Measurements from ENCODE around the gene ARHGAP18. TPM values are rescaled to one million over a fixed set of nuclear protein-coding genes. Genes with fewer than 3 reads are reported as not detected.
A peak's percentile ranks its signal among the peaks of the same experiment; 100 is the strongest.

ARHGAP18 gene
- total and polyA plus RNA-seq, 2 of the 13 experiments (the other 11 are each of a cell fraction or from before 2014, with no cell fraction given) = 58.2 to 115 TPM

DNA sequence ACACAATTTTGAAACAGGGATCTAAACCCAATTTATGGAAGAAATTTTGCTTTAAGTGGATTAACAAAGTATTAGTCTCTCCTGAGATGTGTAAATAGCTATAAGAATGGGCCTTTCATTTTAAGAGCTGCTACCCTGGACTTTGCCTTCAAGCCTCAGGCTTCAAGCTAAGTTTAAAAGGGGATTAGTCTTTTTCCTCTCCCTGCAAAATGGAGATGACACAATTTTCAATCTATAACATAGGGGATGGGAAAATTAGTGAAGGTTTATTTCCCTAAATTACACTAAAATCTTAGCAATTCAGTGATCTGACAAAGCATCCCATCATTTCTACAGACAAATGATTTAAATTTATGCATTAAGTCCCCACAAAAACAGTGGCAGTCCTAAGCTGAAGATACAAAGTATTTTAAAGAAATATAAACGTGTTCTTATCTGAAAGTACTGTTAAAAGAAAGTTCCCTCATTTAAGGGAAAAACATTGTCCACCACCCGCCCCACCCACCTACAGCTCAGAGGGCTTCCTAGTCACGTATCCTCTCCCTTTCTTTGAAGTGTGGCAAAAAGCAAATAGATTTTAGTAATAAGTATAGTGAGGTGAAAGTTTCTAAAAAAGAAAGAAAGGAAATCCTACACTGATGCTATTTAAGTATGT is 14.5 kb downstream of the ARHGAP18 start (continued):
- TF ChIP-seq, protein P1, sequence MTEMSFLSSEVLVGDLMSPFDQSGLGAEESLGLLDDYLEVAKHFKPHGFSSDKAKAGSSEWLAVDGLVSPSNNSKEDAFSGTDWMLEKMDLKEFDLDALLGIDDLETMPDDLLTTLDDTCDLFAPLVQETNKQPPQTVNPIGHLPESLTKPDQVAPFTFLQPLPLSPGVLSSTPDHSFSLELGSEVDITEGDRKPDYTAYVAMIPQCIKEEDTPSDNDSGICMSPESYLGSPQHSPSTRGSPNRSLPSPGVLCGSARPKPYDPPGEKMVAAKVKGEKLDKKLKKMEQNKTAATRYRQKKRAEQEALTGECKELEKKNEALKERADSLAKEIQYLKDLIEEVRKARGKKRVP (CRISPR knock-in tag; IDR thresholded peaks at IDR 0.05) = peak in 1 of 2 experiments; percentile 18; a peak in 1 of 4 replicates
- TF ChIP-seq ZNF143 (CRISPR knock-in tag; IDR thresholded peaks at IDR 0.05) (no peak), GFI1 (CRISPR knock-in tag; IDR thresholded peaks at IDR 0.05; ENCODE audit: borderline replicate concordance) (peak; percentile 56; the same call in 1 of the 2 replicates), ZMYM4 (CRISPR knock-in tag; IDR thresholded peaks at IDR 0.05) (peak; percentile 54; the same call in 1 of the 2 replicates), ZNF598 (CRISPR knock-in tag; IDR thresholded peaks at IDR 0.05; ENCODE audit: borderline replicate concordance) (no peak), ZSCAN12 (CRISPR knock-in tag; IDR thresholded peaks at IDR 0.05) (no peak), BRCA1 (CRISPR knock-in tag; IDR thresholded peaks at IDR 0.05) (no peak), SP4 (CRISPR knock-in tag; IDR thresholded peaks at IDR 0.05) (no peak), ZNF20 (CRISPR knock-in tag; IDR thresholded peaks at IDR 0.05) (no peak), TOPORS (CRISPR knock-in tag; IDR thresholded peaks at IDR 0.05) (0 out of 2 replicates have a peak, but pooled peaks have one; percentile 57), ZBTB7B (CRISPR knock-in tag; IDR thresholded peaks at IDR 0.05) (peak; percentile 45; the same call in 1 of the 2 replicates), TBP (CRISPR knock-in tag; IDR thresholded peaks at IDR 0.05) (no peak), NR2F6 (IDR thresholded peaks at IDR 0.05) (peak; percentile 72), NR2F6 (CRISPR knock-in tag; IDR thresholded peaks at IDR 0.05) (peak; percentile 60; the same call in 1 of the 2 replicates), ZNF550 (CRISPR knock-in tag; IDR thresholded peaks at IDR 0.05; ENCODE audit: borderline replicate concordance) (no peak), ZFAT (CRISPR knock-in tag; conservative IDR thresholded peaks at IDR 0.05) (no peak)
- TF ChIP-seq, protein P2, sequence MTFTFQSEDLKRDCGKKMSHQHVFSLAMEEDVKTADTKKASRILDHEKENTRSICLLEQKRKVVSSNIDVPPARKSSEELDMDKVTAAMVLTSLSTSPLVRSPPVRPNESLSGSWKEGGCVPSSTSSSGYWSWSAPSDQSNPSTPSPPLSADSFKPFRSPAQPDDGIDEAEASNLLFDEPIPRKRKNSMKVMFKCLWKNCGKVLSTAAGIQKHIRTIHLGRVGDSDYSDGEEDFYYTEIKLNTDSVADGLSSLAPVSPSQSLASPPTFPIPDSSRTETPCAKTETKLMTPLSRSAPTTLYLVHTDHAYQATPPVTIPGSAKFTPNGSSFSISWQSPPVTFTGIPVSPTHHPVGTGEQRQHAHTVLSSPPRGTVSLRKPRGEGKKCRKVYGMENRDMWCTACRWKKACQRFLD (CRISPR knock-in tag; IDR thresholded peaks at IDR 0.05; ENCODE audit: borderline replicate concordance) = no peak
- TF ChIP-seq, protein P3, sequence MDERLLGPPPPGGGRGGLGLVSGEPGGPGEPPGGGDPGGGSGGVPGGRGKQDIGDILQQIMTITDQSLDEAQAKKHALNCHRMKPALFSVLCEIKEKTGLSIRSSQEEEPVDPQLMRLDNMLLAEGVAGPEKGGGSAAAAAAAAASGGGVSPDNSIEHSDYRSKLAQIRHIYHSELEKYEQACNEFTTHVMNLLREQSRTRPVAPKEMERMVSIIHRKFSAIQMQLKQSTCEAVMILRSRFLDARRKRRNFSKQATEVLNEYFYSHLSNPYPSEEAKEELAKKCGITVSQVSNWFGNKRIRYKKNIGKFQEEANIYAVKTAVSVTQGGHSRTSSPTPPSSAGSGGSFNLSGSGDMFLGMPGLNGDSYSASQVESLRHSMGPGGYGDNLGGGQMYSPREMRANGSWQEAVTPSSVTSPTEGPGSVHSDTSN (CRISPR knock-in tag; IDR thresholded peaks at IDR 0.05) = no peak
- TF ChIP-seq, protein P4, sequence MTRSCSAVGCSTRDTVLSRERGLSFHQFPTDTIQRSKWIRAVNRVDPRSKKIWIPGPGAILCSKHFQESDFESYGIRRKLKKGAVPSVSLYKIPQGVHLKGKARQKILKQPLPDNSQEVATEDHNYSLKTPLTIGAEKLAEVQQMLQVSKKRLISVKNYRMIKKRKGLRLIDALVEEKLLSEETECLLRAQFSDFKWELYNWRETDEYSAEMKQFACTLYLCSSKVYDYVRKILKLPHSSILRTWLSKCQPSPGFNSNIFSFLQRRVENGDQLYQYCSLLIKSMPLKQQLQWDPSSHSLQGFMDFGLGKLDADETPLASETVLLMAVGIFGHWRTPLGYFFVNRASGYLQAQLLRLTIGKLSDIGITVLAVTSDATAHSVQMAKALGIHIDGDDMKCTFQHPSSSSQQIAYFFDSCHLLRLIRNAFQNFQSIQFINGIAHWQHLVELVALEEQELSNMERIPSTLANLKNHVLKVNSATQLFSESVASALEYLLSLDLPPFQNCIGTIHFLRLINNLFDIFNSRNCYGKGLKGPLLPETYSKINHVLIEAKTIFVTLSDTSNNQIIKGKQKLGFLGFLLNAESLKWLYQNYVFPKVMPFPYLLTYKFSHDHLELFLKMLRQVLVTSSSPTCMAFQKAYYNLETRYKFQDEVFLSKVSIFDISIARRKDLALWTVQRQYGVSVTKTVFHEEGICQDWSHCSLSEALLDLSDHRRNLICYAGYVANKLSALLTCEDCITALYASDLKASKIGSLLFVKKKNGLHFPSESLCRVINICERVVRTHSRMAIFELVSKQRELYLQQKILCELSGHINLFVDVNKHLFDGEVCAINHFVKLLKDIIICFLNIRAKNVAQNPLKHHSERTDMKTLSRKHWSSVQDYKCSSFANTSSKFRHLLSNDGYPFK (CRISPR knock-in tag; IDR thresholded peaks at IDR 0.05; ENCODE audit: borderline replicate concordance) = no peak
- TF ChIP-seq, protein P5, sequence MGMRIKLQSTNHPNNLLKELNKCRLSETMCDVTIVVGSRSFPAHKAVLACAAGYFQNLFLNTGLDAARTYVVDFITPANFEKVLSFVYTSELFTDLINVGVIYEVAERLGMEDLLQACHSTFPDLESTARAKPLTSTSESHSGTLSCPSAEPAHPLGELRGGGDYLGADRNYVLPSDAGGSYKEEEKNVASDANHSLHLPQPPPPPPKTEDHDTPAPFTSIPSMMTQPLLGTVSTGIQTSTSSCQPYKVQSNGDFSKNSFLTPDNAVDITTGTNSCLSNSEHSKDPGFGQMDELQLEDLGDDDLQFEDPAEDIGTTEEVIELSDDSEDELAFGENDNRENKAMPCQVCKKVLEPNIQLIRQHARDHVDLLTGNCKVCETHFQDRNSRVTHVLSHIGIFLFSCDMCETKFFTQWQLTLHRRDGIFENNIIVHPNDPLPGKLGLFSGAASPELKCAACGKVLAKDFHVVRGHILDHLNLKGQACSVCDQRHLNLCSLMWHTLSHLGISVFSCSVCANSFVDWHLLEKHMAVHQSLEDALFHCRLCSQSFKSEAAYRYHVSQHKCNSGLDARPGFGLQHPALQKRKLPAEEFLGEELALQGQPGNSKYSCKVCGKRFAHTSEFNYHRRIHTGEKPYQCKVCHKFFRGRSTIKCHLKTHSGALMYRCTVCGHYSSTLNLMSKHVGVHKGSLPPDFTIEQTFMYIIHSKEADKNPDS (CRISPR knock-in tag; IDR thresholded peaks at IDR 0.05) = peak; percentile 74; the same call in 1 of the 2 replicates
